Measurements from ENCODE around the gene FUBP1. TPM values are rescaled to one million over a fixed set of nuclear protein-coding genes. Genes with fewer than 3 reads are reported as not detected.

FUBP1 gene
- total and polyA plus RNA-seq, 2 donors (not counting 3 experiments of a cell fraction or from before 2014, with no cell fraction given): 112 to 166 TPM

DNA sequence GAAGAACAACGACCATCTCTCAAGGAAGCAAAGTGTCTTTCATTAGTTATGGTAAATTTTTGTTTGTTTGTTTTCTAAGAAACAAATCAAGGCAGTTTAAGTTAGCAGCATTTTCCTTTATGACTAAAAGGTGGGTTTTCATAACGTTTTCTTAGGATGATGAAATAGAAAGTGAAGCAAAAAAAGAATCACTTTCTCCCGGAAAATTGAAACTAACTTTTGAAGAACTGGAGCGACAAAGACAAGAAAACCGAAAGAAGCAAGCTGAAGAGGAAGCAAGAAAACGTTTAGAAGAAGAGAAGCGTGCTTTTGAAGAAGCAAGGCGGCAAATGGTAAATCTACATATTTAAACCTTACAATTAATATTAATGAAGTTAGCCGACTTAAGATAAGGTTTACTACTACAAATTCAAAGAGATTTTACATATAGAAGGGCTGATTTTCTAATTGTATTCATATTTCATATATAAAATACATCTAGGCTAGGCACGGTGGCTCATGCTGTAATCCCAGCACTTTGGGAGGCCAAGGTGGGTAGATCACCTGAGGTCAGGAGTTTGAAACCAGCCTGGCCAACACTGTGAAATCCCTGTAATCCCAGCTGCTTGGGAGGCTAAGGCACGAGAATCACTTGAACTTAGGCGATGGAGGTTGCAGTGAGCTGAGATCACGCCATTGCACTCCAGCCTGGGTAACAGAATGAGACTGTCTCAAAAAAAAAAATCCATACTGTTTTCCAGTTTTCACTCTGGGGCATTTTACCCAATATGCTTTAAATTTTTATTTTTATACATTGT, 52.1 kb downstream of the FUBP1 start:
- TF ChIP-seq FOS (IDR thresholded peaks at IDR 0.05; ENCODE audit: borderline replicate concordance, insufficient read depth, low read length): no peak
- H3K4me3 ChIP-seq (replicated peaks in 1 of 3; ENCODE audit: insufficient read depth in 1 of 3, low read depth in 1 of 3, low read length in 3 of 3): no peak overlapping the region
- BruUV-seq (replicated peaks): no TSS peak
- H3K79me2 ChIP-seq (ENCODE audit: control insufficient read depth, insufficient read depth, low read length): no peaks in the 10 kb centered on the region
- no peaks in the 10 kb centered on the region for H4K20me1 ChIP-seq (replicated peaks; ENCODE audit: control insufficient read depth, extremely low read depth, insufficient read depth, low read length)
- H2AFZ ChIP-seq (ENCODE audit: low read depth, low read length): no peak overlapping the region
- ChIA-PET POLR2A (no interaction called here), CTCF (interaction anchor here (2.1 to 3.1 kb wide), 2 partner anchors 10 to 27 kb away, joined by 4 to 7 read pairs; no protein-coding TSS in a partner anchor)
- dilution Hi-C loops (cut with MboI; ENCODE audit: extremely low pct_ligation_motif_present, low sequenced_read_pairs): no loop called here
- no peaks in the 10 kb centered on the region for H3K9me1 ChIP-seq (replicated peaks; ENCODE audit: control insufficient read depth, extremely low read depth, insufficient read depth, low read length)
- intact Hi-C loops (cut with micrococcal nuclease): no loop called here
- DNase-seq (ENCODE audit: low read depth, low spot score): no peak
- no peak overlapping the region for H3K4me2 ChIP-seq (ENCODE audit: insufficient read depth, low read length)
- peaks cover 0 to 7% of the 10 kb centered on the region in 2 experiments for H3K36me3 ChIP-seq (ENCODE audit: control insufficient read depth in 2 of 2, extremely low read depth in 1 of 2, insufficient read depth in 2 of 2, low read length in 2 of 2)
- peaks cover 7% of the 10 kb centered on the region for H3K4me1 ChIP-seq (ENCODE audit: control insufficient read depth, extremely low read depth, insufficient read depth, low read length)
- no peak for FAIRE-seq
- no peaks in the 10 kb centered on the region for H3K9me3 ChIP-seq (replicated peaks; ENCODE audit: control insufficient read depth, insufficient read depth, low read length)
- no peak overlapping the region for H3K9ac ChIP-seq (replicated peaks; ENCODE audit: extremely low read depth, insufficient read depth, low read length)
- H3K27ac ChIP-seq (ENCODE audit: insufficient read depth, low read depth, low read length): no peak overlapping the region
- no peaks in the 10 kb centered on the region for H3K27me3 ChIP-seq (ENCODE audit: control insufficient read depth in 2 of 2, insufficient read depth in 2 of 2, low read length in 2 of 2)

DNA sequence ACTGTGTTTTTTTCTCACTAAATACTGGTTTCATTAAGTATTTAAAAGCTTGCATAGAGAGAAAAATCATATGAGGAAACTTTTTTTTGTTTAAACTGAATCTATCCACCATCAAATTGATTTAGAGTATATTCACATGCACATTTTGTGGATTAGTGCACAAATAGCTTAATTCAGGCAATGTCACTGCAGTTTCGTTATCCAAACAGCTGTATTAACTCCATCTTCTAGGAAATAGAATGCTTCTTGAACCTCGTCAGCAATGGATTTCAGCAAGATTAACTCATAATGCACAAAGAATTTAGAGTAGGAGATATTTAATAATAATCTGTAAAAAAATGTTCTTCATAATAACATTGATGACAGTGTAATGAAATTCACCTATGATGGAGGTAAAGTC, 52.9 kb downstream of the FUBP1 start:
- FAIRE-seq (no peak), DNase-seq (ENCODE audit: low read depth, low spot score) (no peak)
- Histone ChIP-seq H3K4me2 (ENCODE audit: insufficient read depth, low read length) (no peak overlapping the region), H3K79me2 (ENCODE audit: control insufficient read depth, insufficient read depth, low read length) (no peaks in the 10 kb centered on the region), H3K9me3 (replicated peaks; ENCODE audit: control insufficient read depth, insufficient read depth, low read length) (no peaks in the 10 kb centered on the region), H2AFZ (ENCODE audit: low read depth, low read length) (no peak overlapping the region), H3K36me3 (ENCODE audit: control insufficient read depth in 2 of 2, extremely low read depth in 1 of 2, insufficient read depth in 2 of 2, low read length in 2 of 2) (peaks cover 0 to 7% of the 10 kb centered on the region in 2 experiments), H3K9me1 (replicated peaks; ENCODE audit: control insufficient read depth, extremely low read depth, insufficient read depth, low read length) (no peaks in the 10 kb centered on the region), H3K9ac (replicated peaks; ENCODE audit: extremely low read depth, insufficient read depth, low read length) (no peak overlapping the region), H3K27me3 (ENCODE audit: control insufficient read depth in 2 of 2, insufficient read depth in 2 of 2, low read length in 2 of 2) (no peaks in the 10 kb centered on the region), H3K4me3 (replicated peaks in 1 of 3; ENCODE audit: insufficient read depth in 1 of 3, low read depth in 1 of 3, low read length in 3 of 3) (no peak overlapping the region), H4K20me1 (replicated peaks; ENCODE audit: control insufficient read depth, extremely low read depth, insufficient read depth, low read length) (no peaks in the 10 kb centered on the region), H3K27ac (ENCODE audit: insufficient read depth, low read depth, low read length) (no peak overlapping the region), H3K4me1 (ENCODE audit: control insufficient read depth, extremely low read depth, insufficient read depth, low read length) (peaks cover 7% of the 10 kb centered on the region)
- TF ChIP-seq JUN (IDR thresholded peaks at IDR 0.05; ENCODE audit: borderline replicate concordance, insufficient read depth, insufficient read length, low read depth) (no peak), MYC (IDR thresholded peaks at IDR 0.05; ENCODE audit: low read depth, low read length) (no peak), GATA2 (IDR thresholded peaks at IDR 0.05; ENCODE audit: insufficient read depth, insufficient read length, low read depth, low read length) (no peak), POLR2A (IDR thresholded peaks at IDR 0.05; ENCODE audit: low read depth, low read length) (no peak), EZH2 (IDR thresholded peaks at IDR 0.05; ENCODE audit: borderline replicate concordance, low read depth, low read length, severe bottlenecking) (no peak), FOS (IDR thresholded peaks at IDR 0.05; ENCODE audit: borderline replicate concordance, insufficient read depth, low read length) (no peak), POLR2AphosphoS5 (IDR thresholded peaks at IDR 0.05; ENCODE audit: insufficient read depth, low read depth, low read length) (no peak)
- TF ChIP-seq, protein P1, sequence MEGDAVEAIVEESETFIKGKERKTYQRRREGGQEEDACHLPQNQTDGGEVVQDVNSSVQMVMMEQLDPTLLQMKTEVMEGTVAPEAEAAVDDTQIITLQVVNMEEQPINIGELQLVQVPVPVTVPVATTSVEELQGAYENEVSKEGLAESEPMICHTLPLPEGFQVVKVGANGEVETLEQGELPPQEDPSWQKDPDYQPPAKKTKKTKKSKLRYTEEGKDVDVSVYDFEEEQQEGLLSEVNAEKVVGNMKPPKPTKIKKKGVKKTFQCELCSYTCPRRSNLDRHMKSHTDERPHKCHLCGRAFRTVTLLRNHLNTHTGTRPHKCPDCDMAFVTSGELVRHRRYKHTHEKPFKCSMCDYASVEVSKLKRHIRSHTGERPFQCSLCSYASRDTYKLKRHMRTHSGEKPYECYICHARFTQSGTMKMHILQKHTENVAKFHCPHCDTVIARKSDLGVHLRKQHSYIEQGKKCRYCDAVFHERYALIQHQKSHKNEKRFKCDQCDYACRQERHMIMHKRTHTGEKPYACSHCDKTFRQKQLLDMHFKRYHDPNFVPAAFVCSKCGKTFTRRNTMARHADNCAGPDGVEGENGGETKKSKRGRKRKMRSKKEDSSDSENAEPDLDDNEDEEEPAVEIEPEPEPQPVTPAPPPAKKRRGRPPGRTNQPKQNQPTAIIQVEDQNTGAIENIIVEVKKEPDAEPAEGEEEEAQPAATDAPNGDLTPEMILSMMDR (IDR thresholded peaks at IDR 0.05; ENCODE audit: extremely low read depth in 1 of 2, insufficient read depth in 1 of 2, low read depth in 1 of 2, low read length in 2 of 2): no peak
- TF ChIP-seq, protein P2, sequence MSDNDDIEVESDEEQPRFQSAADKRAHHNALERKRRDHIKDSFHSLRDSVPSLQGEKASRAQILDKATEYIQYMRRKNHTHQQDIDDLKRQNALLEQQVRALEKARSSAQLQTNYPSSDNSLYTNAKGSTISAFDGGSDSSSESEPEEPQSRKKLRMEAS (IDR thresholded peaks at IDR 0.05; ENCODE audit: insufficient read depth, insufficient read length): no peak
- ChIA-PET CTCF (interaction anchor here (2.1 to 3.1 kb wide), 2 partner anchors 10 to 26 kb away, joined by 4 to 7 read pairs; no protein-coding TSS in a partner anchor), POLR2A (no interaction called here)
- no TSS peak for BruUV-seq (replicated peaks)
- intact Hi-C loops (cut with micrococcal nuclease) (no loop called here), dilution Hi-C loops (cut with MboI; ENCODE audit: extremely low pct_ligation_motif_present, low sequenced_read_pairs) (no loop called here)
